GM19239 (cell line): ENCODE results near the gene QRFPR.
A peak's percentile ranks its signal among the peaks of the same experiment; 100 is the strongest.
"Not testable (repeated sequence)": the region's sequence is repeated elsewhere in the genome, so short reads cannot be mapped to it uniquely, and the experiment has no call there.

ENCODE experiments used
- DNase-seq: peaks from one replicate; pipeline ENCODE4 v3.0.0; 2011; ENCODE audit warnings: low spot score; ENCODE audit not compliant: insufficient read length
- FAIRE-seq: peaks from 2 replicates; lab custom pipeline; 2011; peaks lifted over from hg19 to GRCh38; lab: Jason Lieb, UNC

Gene QRFPR

DNA sequence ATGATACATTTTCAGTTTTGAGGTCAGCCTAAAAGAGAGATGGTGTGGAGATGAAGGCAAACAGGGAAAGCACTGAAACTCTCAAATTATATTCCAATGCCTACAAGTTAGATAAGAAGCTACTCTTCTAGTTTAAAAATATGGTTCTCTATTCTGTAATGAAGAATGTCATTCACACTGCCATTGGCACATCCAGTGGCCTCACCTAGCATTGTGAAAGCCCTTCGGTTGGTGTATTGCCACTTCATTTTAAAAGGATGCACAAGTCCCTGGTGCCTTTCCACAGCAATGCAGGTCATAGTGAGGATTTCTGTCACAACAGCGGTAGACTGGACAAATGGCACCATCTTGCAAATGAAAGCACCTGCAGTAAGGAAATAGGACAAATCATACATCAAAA, 40.6 kb downstream of the QRFPR start:
- FAIRE-seq (no peak), DNase-seq (no peak)

DNA sequence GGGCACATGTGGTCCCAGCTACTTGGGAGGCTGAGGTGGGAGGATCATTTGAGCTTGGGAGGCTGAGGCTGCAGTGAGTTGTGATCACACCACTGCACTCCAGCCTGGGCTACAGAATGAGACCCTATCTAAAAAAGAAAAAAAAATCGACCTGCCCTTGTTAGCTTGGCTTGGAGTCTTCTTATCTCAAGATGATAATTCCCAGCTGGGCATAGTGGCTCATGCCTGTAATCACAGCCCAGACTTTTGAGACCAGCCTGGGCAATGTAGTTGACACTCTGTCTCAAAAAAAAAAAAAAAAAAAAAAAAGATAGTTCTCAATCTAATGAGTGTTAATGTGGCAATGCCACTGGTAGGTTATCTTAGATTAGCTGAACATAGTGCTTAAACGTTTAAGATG, 41.0 kb downstream of the QRFPR start:
- DNase-seq (no peak), FAIRE-seq (no peak)

DNA sequence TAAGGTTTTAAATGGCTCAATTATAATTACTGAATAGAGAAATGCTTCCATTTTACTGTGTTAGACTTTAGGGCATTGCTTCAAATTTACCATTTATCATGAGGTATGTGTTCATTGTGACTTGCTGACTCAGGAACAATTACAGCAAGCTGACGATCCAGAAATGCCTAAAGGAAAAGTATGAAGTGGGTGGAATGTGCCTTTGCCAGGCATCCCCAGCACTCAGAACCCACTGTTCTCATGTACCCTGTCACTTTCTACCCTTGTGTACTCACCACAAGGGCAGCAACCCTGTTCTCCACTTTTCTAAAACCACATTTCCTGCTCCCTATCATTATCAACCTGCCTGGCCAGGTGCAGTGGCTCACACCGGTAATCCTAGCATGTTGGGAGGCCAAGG, 41.5 kb downstream of the QRFPR start:
- no peak for DNase-seq
- no peak for FAIRE-seq

DNA sequence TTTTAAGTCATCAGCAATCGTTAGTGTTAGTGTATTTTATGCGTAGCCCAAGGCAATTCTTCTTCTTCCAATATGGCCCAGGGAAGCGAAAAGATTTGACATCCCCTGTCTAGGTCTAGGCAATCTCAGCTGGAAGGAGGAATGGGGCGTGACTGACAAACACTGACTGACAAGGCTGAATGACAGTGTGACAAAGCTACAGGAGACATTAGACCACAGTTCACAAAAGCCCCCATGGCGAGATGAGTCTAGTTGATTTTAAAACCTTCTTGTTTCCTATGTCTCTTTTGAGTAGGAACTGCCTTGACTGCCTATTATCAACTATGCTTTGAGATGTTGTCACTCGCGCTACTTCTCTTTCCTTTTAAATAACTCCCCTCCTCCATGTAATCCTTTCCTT, 42.3 kb downstream of the QRFPR start:
- no peak for FAIRE-seq
- DNase-seq = no peak

DNA sequence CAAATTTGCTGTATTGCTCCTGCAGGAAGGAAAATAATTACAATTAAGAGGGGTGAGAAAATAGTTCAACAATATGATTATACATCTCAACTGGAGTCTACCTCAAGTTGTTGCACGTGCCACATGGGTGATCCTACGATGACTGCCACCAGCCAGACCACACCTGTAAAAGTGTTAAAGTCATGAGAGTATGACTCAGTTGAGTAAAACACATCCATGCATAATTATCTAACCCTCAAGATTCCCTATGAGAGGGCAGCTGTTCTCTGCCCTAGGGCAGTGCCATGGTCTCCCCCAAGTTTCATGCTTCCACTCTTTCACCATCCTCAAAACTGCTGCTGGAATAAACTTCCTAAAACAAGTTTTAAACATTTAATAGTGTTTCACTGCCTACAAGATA, 44.1 kb downstream of the QRFPR start:
- no peak for FAIRE-seq
- DNase-seq = no peak

DNA sequence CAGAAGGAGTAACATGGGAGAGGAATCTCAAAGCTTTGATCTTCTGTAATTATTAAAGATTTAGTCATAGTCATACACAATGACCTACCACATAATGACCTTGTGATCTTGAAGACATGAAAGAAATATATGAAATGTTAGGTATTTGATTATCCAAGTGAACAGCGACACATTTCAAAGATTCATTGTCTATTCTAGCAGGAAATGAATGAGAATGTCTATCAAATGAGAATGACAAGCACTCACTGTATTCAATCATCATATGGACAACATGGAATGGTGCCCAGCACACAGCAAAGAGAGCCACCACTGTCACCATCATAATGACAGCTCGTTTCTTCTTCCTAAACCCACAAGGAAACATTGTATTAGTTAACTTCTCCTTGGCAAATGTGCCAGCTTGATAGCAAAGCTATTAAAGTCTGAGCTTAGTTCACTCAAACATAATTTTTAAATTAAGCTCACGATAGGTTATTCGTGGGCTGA, 50.6 kb downstream of the QRFPR start:
- FAIRE-seq (no peak), DNase-seq (no peak)

DNA sequence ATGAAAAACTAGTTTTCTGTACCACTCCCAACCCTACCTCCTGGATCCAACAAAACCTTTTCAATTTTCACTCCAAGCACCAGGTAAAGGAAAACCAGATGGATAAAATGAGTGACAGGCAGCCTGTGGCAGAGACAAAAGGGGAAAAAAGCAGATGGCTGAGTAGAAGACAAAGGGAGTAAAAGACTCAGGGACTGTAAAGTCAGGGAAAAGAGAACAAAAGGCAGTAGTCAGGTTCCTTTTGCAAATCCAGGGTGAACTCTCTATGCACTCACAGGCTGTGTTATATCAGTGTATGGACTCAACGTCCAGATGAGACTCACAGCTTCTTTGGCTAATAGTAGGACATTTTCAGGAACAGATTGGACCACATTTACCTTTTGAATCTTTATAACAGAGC, 54.2 kb downstream of the QRFPR start:
- FAIRE-seq = no peak
- DNase-seq = no peak

DNA sequence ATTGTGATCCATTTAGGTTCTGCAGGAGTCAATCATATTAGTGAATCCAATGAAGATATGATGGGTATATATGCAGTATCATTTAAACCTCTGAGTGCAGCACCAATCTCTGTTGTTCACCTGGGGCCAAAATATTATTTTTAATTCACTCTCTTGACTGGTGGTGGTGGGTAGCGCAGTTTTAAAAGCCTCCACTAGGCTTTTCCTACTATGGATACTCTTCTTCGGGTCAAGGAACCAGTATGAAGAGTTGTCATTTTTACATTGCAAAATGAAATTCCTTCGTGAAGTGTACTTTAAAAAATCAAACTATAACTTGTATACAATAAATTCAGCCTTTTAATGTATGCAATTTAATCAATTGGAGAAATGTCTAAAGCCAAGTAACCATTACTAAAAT, 56.5 kb downstream of the QRFPR start:
- FAIRE-seq (no peak), DNase-seq (no peak)

DNA sequence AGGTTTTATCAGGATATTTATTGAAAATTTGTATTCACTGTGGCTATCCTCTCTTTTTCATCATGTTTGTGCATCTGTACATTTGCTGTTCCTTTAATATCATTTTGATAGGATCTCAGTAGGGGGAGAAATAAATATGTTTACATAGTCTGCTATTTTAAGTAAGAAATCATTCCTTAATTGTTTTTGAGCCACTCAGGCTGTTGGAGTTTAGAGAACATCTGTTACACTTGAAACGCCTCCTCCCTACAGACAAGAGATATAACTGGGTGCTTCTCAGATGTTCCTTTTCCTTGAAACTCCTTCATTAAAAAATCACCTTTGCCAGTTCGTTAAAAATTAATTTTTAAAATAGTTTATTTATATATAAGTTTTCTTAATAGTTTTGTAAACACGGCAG, 59.4 kb downstream of the QRFPR start:
- FAIRE-seq = no peak
- no peak for DNase-seq

DNA sequence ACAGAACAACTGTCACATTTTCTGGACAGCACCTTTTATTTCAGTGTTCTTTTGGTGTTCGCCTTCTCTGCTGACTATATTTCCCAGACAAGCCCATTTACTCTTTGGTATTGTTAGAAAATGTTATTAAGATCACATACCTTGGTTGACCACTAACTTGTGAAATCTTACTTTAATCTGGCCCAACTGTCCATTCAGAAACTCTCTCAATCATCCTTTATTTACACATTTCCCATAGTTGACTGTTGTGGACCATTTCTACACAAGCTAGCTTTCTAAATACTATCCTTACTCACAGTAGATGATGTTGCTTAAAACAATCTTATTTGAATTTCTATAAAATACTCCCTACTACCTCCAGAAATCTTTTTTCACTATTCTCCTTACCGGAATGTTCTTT, 64.7 kb downstream of the QRFPR start:
- DNase-seq (no peak), FAIRE-seq (no peak)

DNA sequence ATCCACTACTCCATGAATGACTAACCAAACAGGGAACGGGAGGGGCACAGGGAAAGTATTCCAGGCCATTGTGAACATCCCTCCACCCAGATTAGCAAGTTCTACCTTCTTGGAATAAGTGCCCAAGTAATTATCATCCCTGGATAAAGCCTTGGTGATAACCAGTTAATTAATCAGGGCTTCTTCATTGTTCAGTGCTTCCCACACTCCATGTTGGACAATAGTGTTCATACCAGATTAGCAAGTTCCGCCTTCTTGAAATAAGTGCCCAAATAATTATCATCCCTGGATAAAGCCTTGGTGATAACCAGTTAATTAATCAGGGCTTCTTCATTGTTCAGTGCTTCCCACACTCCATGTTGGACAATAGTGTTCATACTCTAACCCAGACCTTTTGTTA, 67.4 kb downstream of the QRFPR start:
- FAIRE-seq, DNase-seq: not testable (repeated sequence)

DNA sequence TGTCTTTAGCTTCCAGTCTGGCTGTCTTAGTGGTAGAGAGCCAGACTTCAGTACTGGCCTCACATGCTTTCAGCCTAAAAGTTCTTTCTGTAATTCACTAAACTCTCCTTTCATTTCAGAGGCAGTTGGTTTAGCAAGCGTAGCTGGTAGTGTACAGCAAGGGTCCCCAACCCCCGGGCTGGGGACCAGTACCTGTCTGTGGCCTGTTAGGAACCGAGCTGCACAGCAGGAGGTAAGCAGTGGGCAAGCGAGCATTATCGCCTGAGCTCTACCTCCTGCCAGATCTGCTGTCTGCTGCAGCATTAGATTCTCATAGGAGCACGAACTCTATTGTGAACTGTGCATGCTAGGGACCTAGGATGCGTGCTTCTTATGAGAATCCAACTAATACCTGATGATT, 72.0 kb downstream of the QRFPR start:
- DNase-seq = no peak
- no peak for FAIRE-seq

DNA sequence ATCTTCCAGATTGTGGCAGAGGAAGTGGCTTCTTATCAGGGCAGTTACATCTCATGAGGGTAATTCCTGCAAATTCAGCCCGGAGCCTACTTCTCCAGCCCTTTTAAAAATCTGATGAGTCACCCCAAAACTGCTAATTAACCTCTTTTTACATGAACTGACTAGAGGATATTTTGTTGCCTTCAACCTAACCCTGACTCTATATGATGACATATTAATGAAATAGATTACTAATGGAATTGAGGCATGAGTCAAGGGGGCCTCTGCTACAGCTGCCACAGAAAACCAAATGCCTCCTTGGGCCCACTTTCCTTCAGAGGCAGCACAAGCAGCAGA, 72.5 kb downstream of the QRFPR start:
- no peak for FAIRE-seq
- DNase-seq = no peak

DNA sequence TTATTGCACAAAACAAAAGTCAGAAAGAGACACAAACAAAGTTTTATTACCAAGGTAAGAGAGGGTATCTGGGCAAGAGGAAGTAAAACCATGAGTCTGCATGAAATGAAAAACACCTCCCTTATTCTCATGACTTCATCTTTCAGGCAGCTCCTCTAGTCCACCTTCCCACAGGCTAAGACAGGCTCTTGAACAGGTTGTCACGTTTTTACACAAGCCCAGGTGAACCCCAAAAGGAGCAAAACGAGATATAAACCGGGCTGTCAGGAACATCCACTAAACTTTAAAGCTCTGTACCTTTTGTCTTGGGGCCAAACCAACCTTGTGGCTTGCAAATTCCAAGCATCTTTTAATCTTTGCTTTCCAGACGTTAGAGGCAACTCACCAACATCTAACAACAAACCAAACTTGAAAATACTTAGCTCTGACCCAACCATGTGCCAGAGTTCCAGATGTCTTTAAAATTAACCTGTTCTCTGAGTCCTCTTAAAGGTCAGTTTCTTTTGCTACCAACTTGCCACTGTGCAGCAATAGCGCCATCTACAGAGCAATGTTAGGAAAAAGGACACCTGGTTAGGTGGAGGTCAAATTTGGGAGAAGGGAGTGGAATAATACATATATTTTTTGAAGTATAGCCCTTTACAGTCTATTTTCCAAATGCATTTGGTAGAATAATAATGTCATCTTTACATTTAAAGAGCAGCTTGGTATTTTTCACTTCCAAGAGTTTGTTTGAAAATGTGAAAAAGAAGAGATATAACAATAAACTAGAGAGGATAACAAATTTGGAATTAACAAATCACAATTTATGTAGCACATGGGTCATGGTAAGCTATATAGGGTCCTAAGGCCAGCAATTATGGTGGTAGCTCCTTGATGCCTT, 73.1 kb downstream of the QRFPR start:
- peak; percentile 7 for DNase-seq
- peak; percentile 90 for FAIRE-seq

DNA sequence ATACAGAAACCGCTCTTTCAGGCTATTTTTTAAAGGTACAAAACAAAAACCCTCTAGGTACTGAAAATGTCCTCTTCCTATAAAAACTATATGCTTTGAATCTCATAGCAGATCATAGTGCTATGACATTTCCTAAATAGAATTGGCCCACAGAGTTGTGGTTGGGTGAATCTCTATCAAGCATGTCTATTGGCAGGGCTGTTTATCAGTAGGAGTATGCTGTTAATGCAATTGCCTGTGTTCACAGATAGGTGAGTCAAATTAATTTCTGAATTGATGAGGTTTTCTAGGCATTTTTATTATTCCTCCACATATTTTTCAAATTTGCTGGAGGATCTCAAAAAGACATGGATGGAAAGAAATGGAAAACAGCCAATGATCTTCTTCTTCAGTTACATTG, 73.9 kb downstream of the QRFPR start:
- no peak for FAIRE-seq
- no peak for DNase-seq

DNA sequence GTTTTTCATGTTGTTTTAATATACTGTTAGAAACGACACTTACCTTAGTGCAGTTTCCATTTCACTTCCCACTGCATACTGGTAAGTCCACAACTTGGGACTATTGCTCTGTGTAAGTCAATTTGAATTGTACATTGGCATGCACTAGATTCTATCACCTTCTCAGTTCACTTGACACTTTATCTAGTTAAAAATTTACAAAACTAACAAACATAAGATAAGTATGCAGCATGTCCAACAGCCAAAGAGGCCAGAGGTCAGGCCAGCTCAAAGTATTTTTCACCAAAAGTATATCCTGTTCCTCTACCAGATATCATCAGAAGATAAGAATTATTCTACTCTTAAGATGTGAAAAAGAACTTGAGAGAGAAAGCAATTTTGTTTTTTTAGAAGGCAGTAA, 75.9 kb downstream of the QRFPR start:
- FAIRE-seq (peak; percentile 73), DNase-seq (no peak)

DNA sequence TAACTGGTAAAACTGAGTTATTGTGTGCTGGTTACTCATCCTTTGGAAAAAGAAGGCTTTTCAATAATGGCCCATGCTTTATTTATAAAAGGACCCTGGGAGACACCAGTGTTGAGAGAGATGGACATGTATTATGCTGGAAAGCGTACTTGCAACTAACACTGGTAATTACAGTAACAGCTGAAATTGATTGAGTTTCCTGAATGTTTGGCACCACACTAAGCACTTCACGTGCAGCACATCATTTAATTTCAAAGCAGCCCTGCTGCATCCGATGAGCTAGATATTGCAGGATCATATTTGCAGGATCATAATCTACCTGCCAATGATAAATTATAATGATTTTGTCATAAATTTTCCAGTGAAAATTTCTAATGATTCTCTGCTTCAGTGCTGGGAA, 81.5 kb downstream of the QRFPR start:
- no peak for DNase-seq
- no peak for FAIRE-seq

DNA sequence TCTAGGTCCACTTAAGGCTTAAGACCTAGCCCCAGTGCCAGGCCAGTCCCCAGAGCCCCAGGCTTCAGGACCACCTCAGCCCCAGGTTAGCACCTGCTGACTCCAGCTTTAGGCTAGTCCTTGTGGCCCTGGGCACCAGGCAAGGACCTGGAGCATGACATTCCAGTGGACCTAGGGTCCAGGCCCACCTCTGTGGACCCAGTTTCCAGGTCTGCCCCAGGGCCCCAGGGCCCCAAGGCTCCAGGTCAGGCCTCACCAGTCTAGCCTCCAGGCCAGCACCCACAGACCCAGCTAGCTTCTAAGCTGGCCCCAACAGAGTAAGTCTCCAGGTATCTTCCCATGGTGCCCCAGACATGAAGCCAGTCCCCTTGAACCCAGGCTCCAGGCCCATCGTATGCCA, 97.5 kb downstream of the QRFPR start:
- FAIRE-seq (no peak), DNase-seq (no peak)

DNA sequence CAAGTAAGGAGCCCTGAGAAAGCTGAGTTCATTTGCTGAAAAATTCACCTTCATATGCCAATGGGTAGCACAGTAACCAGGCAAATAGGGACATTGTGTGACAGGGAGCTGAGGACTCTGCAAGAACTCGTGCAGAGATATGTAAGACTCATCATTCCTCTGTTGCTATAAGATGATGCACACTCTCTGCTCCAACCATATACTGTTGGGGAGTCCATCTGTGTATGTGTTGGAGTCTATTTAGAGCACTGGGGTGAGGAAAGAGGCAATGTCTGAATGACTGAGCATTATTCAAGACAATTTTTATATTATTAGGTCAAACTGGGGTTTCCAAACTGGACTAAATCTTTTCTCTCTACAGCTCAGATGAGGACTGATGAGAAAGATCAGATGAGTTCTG, 100.4 kb downstream of the QRFPR start:
- DNase-seq (no peak), FAIRE-seq (no peak)

DNA sequence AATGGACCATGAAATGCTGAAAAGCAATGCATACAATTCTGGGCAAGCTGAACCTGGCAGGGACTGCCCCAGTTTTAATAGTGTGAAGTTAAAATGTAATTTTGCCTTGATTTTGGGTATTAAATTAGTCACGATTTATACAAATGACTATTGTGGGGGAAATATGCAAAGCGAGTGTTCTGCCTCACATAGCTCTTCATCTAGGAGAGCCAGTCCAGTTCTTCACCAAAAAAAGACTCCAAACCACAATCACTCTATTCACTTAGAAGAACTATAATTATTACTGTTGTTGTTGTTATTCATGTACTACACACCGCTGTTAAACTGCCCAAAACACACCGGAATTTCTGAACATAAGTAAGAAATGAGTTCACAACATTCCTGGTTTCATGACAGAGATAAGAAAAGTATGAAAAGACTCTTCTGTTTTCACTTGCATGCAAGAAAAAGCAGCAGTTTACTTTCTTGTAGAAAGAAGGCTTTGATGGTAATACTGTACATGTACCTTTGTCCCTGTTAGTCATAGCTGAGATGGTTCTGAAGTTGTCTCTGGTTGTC, 101.9 kb downstream of the QRFPR start:
- FAIRE-seq = peak; percentile 53
- peak; percentile 13 for DNase-seq
